Right renal cortex interstitium (tissue), 3 donors: Measurements from ENCODE around the gene LATS2. TPM values are rescaled to one million over a fixed set of nuclear protein-coding genes. Genes with fewer than 3 reads are reported as not detected.

Source experiments
- DNase-seq, 3 donors: peaks; one replicate each; pipeline ENCODE4 v3.0.0-alpha.2; 2013; ENCODE audit warnings: low read depth in 3 of 3, low spot score in 2 of 3
- polyA plus RNA-seq, 3 donors: library from polyadenylated mRNA; unstranded; fragments of 120-200 nt; gene quantifications; one replicate each; pipeline ENCODE4 v1.2.1, GENCODE V29; 2013; ENCODE audit not compliant: insufficient read length in 3 of 3

LATS2 gene
- 10 to 100 TPM; 23.4 to 25.7 (median 24.5) TPM for polyA plus RNA-seq

GRCh38 chr13:21061029-21061763, at the start of gene LATS2:
TSS of gene LATS2 (minus strand) at chr13:21061586. CDS start at chr13:21046026, 15,560 bp downstream.
- DNase-seq = peak; percentile 74 to 91 (median 87)

GRCh38 chr13:21109168-21109567, 47.8 kb upstream of the LATS2 start:
- DNase-seq = no peak

GRCh38 chr13:21106089-21106488, 44.7 kb upstream of the LATS2 start:
- DNase-seq = no peak

GRCh38 chr13:21104199-21105019, 43.0 kb upstream of the LATS2 start:
- DNase-seq = no peak

GRCh38 chr13:21101865-21102576, 40.6 kb upstream of the LATS2 start:
- DNase-seq = no peak

GRCh38 chr13:21100994-21101757, 39.8 kb upstream of the LATS2 start:
- DNase-seq = no peak

- DNase-seq = no peak
Measured at GRCh38 chr13:21100211-21100610, 38.8 kb upstream of the LATS2 start.

- no peak for DNase-seq
Measured at GRCh38 chr13:21095311-21095710, 33.9 kb upstream of the LATS2 start.

GRCh38 chr13:21089830-21090229, 28.4 kb upstream of the LATS2 start:
- DNase-seq = no peak

- no peak for DNase-seq
Measured at GRCh38 chr13:21088534-21088933, 27.1 kb upstream of the LATS2 start.

GRCh38 chr13:21086929-21087328, 25.5 kb upstream of the LATS2 start:
- no peak for DNase-seq

GRCh38 chr13:21081926-21082325, 20.5 kb upstream of the LATS2 start:
- no peak for DNase-seq

GRCh38 chr13:21080593-21080891, 19.2 kb upstream of the LATS2 start:
- DNase-seq = no peak

- no peak for DNase-seq
Measured at GRCh38 chr13:21079761-21080592, 18.6 kb upstream of the LATS2 start.

GRCh38 chr13:21079221-21079620, 17.8 kb upstream of the LATS2 start:
- DNase-seq = no peak

GRCh38 chr13:21078501-21078900, 17.1 kb upstream of the LATS2 start:
- no peak for DNase-seq

- DNase-seq = no peak
Measured at GRCh38 chr13:21077788-21078353, 16.5 kb upstream of the LATS2 start.

- DNase-seq = no peak
Measured at GRCh38 chr13:21077076-21077787, 15.8 kb upstream of the LATS2 start.

- no peak for DNase-seq
Measured at GRCh38 chr13:21076253-21076652, 14.9 kb upstream of the LATS2 start.
